ENCODE data around the gene MYO1D. TPM values are rescaled to one million over a fixed set of nuclear protein-coding genes. Genes with fewer than 3 reads are reported as not detected.
"Not testable (repeated sequence)": the region's sequence is repeated elsewhere in the genome, so short reads cannot be mapped to it uniquely, and the experiment has no call there.

Gene MYO1D
- total RNA-seq, 4 donors from 2014 or later, result 70.5 to 92.3 (median 72.7) TPM

DNA sequence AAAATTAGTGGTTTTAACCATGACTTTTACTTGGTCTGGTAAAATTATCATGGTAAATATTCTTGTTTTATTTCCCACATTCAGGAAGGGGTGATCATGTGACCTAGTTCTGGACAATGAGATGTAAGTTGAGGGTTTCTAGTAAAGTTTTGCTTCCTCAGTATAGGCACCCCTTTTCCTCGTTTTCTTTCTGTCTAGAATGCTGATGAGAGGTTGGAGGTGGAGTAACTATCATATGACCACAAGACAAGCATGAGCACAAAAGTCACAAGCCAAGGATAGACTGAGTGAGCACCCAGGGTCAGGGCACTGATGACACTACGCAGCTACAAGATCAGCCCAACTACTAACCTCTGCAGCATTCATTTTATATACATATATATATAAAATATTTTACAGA lies 53.9 kb downstream of the MYO1D start:
- H3K9me3 ChIP-seq, result no peaks in the 10 kb centered on the region
- TF ChIP-seq, protein P1, sequence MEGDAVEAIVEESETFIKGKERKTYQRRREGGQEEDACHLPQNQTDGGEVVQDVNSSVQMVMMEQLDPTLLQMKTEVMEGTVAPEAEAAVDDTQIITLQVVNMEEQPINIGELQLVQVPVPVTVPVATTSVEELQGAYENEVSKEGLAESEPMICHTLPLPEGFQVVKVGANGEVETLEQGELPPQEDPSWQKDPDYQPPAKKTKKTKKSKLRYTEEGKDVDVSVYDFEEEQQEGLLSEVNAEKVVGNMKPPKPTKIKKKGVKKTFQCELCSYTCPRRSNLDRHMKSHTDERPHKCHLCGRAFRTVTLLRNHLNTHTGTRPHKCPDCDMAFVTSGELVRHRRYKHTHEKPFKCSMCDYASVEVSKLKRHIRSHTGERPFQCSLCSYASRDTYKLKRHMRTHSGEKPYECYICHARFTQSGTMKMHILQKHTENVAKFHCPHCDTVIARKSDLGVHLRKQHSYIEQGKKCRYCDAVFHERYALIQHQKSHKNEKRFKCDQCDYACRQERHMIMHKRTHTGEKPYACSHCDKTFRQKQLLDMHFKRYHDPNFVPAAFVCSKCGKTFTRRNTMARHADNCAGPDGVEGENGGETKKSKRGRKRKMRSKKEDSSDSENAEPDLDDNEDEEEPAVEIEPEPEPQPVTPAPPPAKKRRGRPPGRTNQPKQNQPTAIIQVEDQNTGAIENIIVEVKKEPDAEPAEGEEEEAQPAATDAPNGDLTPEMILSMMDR (IDR thresholded peaks at IDR 0.05), result no peak
- TF ChIP-seq EP300 (IDR thresholded peaks at IDR 0.05) (no peak), POLR2AphosphoS5 (IDR thresholded peaks at IDR 0.05) (no peak), POLR2A (IDR thresholded peaks at IDR 0.05) (no peak)
- no peak overlapping the region for H3K27ac ChIP-seq
- no peaks in the 10 kb centered on the region for H3K27me3 ChIP-seq
- peak overlapping the region; percentile 43 for H3K4me3 ChIP-seq
- DNase-seq (ENCODE audit: low spot score in 2 of 2), result no peak
- H3K4me1 ChIP-seq, result peaks cover 26% of the 10 kb centered on the region
- H3K36me3 ChIP-seq, result no peaks in the 10 kb centered on the region
- WGBS, result 45% methylated on average over 2 of the region's 2 CpGs

DNA sequence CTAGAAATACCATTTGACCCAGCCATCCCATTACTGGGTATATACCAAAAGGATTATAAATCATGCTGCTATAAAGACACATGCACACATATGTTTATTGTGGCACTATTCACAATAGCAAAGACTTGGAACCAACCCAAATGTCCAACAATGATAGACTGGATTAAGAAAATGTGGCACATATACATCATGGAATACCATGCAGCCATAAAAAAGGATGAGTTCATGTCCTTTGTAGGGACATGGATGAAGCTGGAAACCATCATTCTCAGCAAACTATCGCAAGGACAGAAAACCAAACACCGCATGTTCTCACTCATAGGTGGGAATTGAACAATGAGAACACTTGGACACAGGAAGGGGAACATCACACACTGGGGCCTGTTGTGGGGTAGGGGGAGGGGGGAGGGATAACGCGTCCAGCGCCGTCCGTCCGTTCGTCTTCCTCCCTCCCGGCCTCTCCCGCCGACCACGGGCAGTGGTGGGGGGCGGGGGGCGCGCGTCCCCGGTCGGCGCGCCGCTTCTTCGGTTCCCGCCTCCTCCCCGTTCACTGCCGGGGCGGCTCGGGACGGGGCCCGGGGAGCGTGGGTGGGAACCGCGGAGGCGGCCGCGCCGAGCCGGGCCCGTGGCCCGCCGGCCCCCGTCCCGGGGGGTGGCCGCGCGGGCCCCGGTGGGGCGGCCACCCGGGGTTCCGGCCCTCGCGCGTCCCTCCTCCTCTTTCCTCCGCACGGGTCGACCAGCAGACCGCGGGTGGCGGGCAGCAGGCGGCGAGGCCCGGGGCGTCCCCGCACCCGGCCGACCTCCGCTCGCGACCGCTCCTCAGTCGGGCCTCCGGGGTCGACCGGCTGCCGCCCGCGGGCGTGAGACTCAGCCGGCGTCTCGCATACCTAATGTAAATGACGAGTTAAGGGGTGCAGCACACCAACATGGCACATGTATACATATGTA lies 54.7 kb downstream of the MYO1D start:
- H3K36me3 ChIP-seq; DNase-seq (ENCODE audit: low spot score in 2 of 2); H3K9me3 ChIP-seq; H3K27me3 ChIP-seq; H3K27ac ChIP-seq: not testable (repeated sequence)
- Histone ChIP-seq H3K4me1 (peaks cover 19% of the 10 kb centered on the region), H3K4me3 (peak overlapping the region; percentile 43)
- 2% methylated on average over 22 of the region's 82 CpGs for WGBS

DNA sequence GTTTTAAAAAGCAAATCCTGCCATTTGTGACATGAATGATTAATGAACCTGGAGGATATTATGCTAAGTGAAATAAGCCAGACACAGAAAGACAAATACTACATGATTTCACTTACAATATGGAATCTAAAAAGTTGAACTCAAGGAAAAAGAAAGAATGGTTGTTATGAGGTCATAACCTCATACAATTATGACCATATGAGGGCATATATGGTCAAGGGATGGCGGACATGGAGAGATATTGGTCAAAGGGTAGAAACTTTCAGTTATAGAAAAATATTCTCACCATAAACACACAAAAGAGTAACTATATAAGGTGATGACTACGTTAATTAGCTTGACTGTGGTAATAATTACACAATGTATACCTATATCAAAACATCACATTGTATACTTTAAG lies 56.5 kb downstream of the MYO1D start:
- H3K4me3 ChIP-seq, result no peak overlapping the region
- no peaks in the 10 kb centered on the region for H3K27me3 ChIP-seq
- H3K36me3 ChIP-seq, result no peaks in the 10 kb centered on the region
- DNase-seq (ENCODE audit: low spot score in 2 of 2), result no peak
- no peak for TF ChIP-seq POLR2AphosphoS5 (IDR thresholded peaks at IDR 0.05)
- TF ChIP-seq, protein P1 (IDR thresholded peaks at IDR 0.05), result no peak
- H3K4me1 ChIP-seq, result peaks cover 18% of the 10 kb centered on the region
- WGBS, result 96% methylated on average over 2 of the region's 2 CpGs
- H3K9me3 ChIP-seq, result no peaks in the 10 kb centered on the region
- H3K27ac ChIP-seq, result no peak overlapping the region

DNA sequence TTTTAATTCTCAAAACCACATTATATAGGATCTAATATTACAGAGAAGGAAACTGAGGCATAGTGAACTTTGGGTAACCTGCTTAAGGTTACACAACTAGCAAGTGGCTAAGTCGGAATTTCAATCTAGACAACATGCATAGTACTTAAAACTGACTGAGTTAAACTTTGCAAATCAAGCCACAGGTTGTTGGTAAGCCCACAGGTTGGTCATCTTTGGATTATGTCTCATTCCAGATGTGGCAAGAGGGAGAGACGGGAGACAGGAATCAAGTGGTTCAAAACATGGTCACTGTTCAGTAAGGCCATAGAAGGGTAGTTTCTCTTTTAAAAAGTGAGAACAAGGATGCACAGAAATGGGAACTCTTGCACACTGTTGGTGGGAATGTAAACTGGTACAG lies 57.1 kb downstream of the MYO1D start:
- no peaks in the 10 kb centered on the region for H3K36me3 ChIP-seq
- DNase-seq (ENCODE audit: low spot score in 2 of 2), result no peak
- H3K4me3 ChIP-seq, result no peak overlapping the region
- no peaks in the 10 kb centered on the region for H3K27me3 ChIP-seq
- no peaks in the 10 kb centered on the region for H3K9me3 ChIP-seq
- no peak for TF ChIP-seq POLR2AphosphoS5 (IDR thresholded peaks at IDR 0.05)
- TF ChIP-seq POLR2A (IDR thresholded peaks at IDR 0.05), result no peak
- TF ChIP-seq, protein P1 (IDR thresholded peaks at IDR 0.05), result no peak
- no peak for TF ChIP-seq EP300 (IDR thresholded peaks at IDR 0.05)
- peaks cover 17% of the 10 kb centered on the region for H3K4me1 ChIP-seq
- no peak overlapping the region for H3K27ac ChIP-seq
- 85% methylated on average over 2 of the region's 2 CpGs for WGBS

DNA sequence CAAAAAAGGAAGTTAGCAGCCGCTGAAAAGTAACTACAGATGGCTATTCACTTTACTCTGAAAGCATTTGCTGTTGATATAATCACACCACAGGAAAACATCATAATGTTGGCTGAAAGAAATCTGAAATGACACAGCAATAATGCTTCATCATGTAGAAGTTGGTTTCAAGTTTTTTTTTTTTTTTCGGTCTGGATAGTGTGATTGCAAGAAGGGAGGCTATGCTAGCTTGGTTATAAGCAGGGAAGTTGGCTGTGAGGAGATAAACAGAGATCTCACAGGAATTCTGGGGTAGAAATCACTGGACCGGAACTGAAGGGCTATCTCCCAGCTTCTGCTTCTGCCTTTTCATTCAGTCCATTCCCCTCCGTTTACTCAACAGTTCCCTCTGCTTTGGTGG lies 57.9 kb downstream of the MYO1D start:
- H3K27ac ChIP-seq, result peak overlapping the region; percentile 32
- WGBS, result 45% methylated on average over 4 of the region's 4 CpGs
- H3K27me3 ChIP-seq, result no peaks in the 10 kb centered on the region
- no peak for DNase-seq (ENCODE audit: low spot score in 2 of 2)
- no peak overlapping the region for H3K4me3 ChIP-seq
- TF ChIP-seq, protein P1 (IDR thresholded peaks at IDR 0.05), result no peak
- no peak for TF ChIP-seq EP300 (IDR thresholded peaks at IDR 0.05)
- no peak for TF ChIP-seq POLR2A (IDR thresholded peaks at IDR 0.05)
- no peak for TF ChIP-seq POLR2AphosphoS5 (IDR thresholded peaks at IDR 0.05)
- H3K9me3 ChIP-seq, result no peaks in the 10 kb centered on the region
- H3K4me1 ChIP-seq, result peaks cover 16% of the 10 kb centered on the region
- no peaks in the 10 kb centered on the region for H3K36me3 ChIP-seq

Data from suprapubic skin (tissue), 4 donors.